B cell (primary cell): ENCODE data around the gene AGTPBP1.

ENCODE experiments used
- CTCF ChIP-seq: fragments of 200-600 bp; IDR thresholded peaks from one replicate; pipeline ENCODE4 v1.8.0; 2022; ENCODE audit warnings: antibody characterized with exemption, mild to moderate bottlenecking
- EZH2 ChIP-seq: IDR thresholded peaks from 2 replicates; pipeline ENCODE4 v1.6.1; 2012; ENCODE audit warnings: borderline replicate concordance, low read depth, mild to moderate bottlenecking, moderate library complexity, low read length; ENCODE audit not compliant: insufficient read depth, poor library complexity, severe bottlenecking

- no peak for TF ChIP-seq CTCF
- no peak for TF ChIP-seq EZH2
Measured at GRCh38 chr9:85726737-85727136, 15.0 kb downstream of the AGTPBP1 start.
